ENCODE data around the gene TGM3.

TGM3 gene

DNA sequence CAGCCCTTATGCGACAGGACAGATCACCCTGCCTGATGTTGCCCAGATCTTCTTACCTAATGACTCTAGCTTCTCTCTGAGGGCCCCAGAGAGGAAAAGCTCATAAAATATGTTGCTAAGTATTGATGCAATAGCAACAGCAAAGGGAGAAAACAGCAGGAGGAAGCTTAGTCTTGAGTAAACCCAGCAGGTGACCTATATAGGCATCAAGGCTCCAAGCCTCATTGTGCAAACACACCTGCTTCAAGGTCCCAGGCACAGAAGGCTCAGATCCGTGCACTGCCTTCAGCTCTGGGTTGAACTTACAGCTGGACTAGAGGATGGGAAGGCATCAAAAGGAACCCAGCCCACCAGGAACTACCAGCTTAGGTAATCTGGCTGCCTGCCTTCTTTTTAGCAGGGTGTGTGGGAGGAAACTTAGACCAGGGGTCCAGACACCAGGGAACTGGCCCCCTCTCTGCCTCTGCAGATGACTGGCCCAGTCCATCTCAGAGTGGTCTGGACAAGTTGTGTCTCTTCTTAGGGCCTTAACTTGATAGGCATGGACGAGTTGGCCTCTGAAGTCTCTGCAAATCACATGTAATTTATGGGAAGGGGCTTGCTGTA, 34.4 kb downstream of the TGM3 start:
- CTCF ChIA-PET = interaction anchor here (0.9 kb wide), 1 partner anchor 122 kb away, joined by 4 read pairs; no protein-coding TSS in a partner anchor
- no peak for DNase-seq
- Mint-ChIP-seq H3K27ac (no peak overlapping the region), H3K27me3 (peaks cover 16% of the 10 kb centered on the region), H3K4me3 (no peak overlapping the region), H3K4me1 (no peaks in the 10 kb centered on the region), H3K36me3 (no peaks in the 10 kb centered on the region), H3K9me3 (no peaks in the 10 kb centered on the region)

DNA sequence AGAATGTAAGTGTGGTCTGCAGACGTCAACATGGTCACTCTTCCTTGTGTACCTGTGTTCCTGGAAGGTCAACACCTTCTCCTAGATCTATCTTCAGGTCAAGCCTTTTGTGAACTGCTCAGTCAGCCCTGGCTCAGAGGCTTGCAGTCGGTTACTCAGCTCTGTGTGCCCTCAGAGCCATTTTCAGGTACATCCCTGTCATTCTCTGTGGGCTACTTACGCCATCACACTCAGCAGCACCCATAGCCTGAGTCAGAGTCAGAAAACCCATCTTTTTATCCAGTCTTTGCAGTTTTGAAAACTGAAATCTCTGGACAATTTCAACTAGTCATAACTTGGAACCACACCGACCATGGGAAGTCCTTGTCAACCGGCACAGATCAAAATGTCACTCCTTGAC, 35.3 kb downstream of the TGM3 start:
- CTCF ChIA-PET = interaction anchor here (0.6 kb wide), 1 partner anchor 191 kb away, joined by 3 read pairs; no protein-coding TSS in a partner anchor
- Mint-ChIP-seq H3K4me1 (no peaks in the 10 kb centered on the region), H3K9me3 (no peaks in the 10 kb centered on the region), H3K4me3 (no peak overlapping the region), H3K27ac (no peak overlapping the region), H3K27me3 (peaks cover 15% of the 10 kb centered on the region), H3K36me3 (no peaks in the 10 kb centered on the region)
- no peak for DNase-seq

DNA sequence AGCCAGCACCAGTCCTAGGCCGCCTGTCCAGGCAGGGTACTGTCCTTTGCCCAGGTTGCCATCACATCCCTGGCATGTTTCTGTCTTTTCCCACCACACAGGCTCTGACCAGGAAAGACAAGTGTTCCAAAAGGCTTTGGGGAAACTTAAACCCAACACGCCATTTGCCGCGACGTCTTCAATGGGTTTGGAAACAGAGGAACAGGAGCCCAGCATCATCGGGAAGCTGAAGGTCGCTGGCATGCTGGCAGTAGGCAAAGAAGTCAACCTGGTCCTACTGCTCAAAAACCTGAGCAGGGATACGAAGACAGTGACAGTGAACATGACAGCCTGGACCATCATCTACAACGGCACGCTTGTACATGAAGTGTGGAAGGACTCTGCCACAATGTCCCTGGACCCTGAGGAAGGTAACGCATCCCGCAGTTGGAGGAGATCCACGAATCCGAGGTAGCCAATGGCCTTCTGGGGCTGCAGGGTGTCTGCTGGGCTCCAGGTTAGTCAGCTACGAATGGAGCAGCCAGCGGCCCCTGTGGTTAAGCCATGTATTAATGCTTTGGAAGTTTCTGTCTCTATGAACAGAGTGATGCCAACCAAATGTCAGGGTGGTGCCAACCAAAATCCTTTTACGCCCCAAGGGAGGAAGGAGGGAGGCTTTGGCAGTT, 36.2 kb downstream of the TGM3 start:
- Mint-ChIP-seq H3K9me3 (no peaks in the 10 kb centered on the region), H3K36me3 (no peaks in the 10 kb centered on the region), H3K4me1 (no peaks in the 10 kb centered on the region), H3K4me3 (no peak overlapping the region), H3K27ac (no peak overlapping the region), H3K27me3 (peaks cover 11% of the 10 kb centered on the region)
- CTCF ChIA-PET = no interaction called here
- DNase-seq = no peak

DNA sequence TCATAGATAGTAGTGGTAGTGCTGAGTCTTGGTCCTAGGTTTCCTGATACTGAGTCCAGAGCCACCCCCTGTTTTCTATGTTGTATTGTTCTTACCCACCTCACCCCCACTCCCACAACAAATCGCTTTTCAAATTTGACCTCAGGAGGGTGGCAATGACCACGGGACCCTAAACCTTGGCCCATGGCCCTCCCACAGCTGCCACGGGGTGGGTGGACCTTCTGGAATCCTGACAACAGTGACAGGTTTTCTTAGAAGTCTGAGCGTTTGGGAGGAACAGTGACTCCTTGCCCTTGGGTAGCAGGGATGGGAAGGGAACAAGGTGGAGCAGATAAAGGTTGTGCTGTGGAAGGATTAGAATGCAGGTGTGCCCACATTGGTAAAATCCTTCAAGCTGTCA, 36.9 kb downstream of the TGM3 start:
- Mint-ChIP-seq H3K4me3 (no peak overlapping the region), H3K9me3 (no peaks in the 10 kb centered on the region), H3K4me1 (no peaks in the 10 kb centered on the region), H3K27me3 (peaks cover 11% of the 10 kb centered on the region), H3K27ac (no peak overlapping the region), H3K36me3 (no peaks in the 10 kb centered on the region)
- CTCF ChIA-PET = no interaction called here
- DNase-seq = no peak

DNA sequence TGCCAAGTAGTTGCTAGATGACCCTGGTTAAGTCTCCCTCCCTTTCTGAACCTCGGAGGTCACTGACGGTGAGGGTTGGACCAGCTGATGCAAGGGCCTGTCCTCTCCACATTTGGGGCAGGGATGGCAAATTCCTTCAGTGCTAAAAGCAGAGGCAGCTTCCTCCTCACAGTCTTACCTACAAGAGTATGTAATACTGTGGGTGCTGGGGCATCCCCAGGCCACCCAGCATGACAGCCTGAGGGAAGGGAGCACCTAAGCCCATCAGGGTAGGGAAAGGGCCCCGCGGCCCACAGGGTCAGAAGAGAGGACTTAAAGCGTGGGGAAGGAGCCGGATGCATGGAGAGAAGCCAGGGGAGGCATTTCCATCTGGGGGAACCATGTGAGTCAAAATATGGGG, 38.0 kb downstream of the TGM3 start:
- CTCF ChIA-PET = no interaction called here
- H3K27me3 Mint-ChIP-seq = peaks cover 13% of the 10 kb centered on the region
- H3K27ac Mint-ChIP-seq = no peak overlapping the region
- no peaks in the 10 kb centered on the region for H3K36me3 Mint-ChIP-seq
- no peak for DNase-seq
- H3K9me3 Mint-ChIP-seq = no peaks in the 10 kb centered on the region
- H3K4me1 Mint-ChIP-seq = no peaks in the 10 kb centered on the region
- H3K4me3 Mint-ChIP-seq = no peak overlapping the region

DNA sequence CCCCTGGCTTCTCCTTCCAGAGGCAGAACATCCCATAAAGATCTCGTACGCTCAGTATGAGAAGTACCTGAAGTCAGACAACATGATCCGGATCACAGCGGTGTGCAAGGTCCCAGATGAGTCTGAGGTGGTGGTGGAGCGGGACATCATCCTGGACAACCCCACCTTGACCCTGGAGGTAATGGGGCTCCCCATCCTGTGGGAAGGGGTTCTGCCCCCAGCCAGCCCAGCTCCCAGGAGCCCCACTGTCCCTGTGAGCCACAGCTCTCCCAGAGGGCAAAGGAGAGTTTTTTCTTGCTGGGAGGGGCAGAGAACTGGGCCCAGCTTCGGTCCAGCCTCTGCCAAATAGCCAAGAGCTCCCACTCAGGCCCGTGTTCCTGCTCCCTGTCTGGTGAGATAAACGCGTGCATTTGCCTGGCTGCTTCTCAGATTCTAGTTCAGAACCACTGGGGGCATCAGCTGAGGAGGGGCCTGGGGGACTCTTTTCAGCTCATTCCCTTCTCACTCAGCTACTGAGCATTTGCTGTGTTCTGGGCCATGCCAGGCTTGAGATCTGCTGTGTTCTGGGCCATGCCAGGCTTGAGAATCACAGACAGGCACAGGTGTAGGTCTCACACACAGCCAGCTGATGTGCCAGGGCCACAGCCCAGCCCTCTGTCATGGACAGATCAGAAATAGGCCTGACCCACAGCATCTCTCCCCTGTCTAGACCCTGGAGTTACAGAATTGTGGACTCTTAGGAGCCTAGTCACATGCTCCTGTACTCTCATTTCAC, 39.5 kb downstream of the TGM3 start:
- CTCF ChIA-PET = no interaction called here
- H3K4me3 Mint-ChIP-seq = no peak overlapping the region
- H3K9me3 Mint-ChIP-seq = no peaks in the 10 kb centered on the region
- DNase-seq = no peak
- peaks cover 23% of the 10 kb centered on the region for H3K27me3 Mint-ChIP-seq
- no peaks in the 10 kb centered on the region for H3K4me1 Mint-ChIP-seq
- H3K36me3 Mint-ChIP-seq = no peaks in the 10 kb centered on the region
- H3K27ac Mint-ChIP-seq = no peak overlapping the region

DNA sequence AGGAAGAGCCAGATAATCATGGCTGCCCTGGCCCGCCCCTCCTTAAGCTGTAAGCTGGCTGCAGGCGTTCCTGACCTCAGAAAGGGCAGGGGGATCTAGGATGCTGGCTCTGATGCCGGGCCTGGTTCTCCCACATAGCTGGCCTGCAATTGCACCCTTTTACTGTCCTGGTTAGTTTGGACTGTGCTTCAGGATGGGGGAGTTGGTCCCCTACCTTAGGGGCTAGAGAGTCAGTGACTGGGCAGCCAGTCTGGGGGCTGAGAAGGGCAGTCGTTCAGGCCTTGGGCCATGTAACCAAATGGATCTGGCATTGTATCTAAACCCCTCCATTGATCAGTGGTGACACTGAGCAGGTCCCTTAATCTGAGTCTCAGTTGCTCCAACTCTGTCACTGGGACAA, 40.7 kb downstream of the TGM3 start:
- no peak for DNase-seq
- CTCF ChIA-PET = no interaction called here
- Mint-ChIP-seq H3K4me1 (no peaks in the 10 kb centered on the region), H3K36me3 (no peaks in the 10 kb centered on the region), H3K27me3 (peaks cover 29% of the 10 kb centered on the region), H3K9me3 (no peaks in the 10 kb centered on the region), H3K4me3 (no peak overlapping the region), H3K27ac (no peak overlapping the region)

DNA sequence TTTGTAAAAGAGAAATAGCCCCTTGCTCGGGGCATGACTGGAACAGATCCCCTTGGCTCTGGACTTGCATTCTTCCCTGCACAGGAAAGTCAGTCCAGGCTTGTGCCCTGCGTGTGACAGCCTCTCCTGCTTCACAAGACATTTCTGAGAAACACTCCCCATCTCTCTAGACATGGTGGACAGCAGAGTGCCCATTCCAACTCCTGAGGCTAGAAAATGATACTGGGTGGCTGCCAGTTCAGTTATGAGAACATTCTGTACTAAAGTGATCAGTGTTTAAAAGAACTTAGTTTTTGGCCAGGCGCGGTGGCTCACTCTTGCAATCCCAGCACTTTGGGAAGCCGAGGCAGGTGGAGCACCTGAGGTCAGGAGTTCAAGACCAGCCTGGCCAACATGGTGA, 41.3 kb downstream of the TGM3 start:
- no peak for DNase-seq
- Mint-ChIP-seq H3K4me3 (no peak overlapping the region), H3K36me3 (no peaks in the 10 kb centered on the region), H3K4me1 (no peaks in the 10 kb centered on the region), H3K27ac (no peak overlapping the region), H3K27me3 (peaks cover 32% of the 10 kb centered on the region), H3K9me3 (no peaks in the 10 kb centered on the region)
- CTCF ChIA-PET = no interaction called here

DNA sequence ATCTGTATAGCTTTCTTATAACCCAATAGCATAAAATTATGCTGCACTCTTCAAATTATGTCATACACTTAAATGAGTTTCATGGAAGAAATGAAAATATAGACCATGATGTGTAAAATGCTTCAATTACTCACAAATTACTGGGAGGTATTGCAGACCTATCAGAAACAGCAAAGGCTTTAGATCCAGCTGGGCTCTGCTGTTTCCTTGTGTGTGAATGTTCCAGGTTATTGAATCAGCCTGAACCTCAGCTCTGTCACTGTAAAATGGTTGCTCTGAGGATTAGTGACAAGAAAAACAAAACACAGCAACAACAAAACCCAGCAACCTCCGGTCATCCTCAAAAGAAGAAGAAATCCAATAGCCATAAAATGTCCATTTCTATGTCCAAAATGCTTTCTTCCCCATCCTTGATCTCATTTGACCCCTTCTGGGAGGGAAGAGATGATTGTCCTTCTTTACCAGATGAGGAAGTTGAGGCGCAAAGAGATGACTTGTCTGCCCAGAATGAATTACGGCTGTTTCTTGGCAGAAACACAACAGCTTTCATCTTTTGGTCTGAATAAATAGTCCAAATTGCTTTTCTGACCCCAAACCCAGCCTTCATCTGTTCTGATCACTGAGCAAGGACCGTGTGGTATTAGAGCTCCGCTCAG, 42.7 kb downstream of the TGM3 start:
- H3K4me3 Mint-ChIP-seq = no peak overlapping the region
- H3K9me3 Mint-ChIP-seq = no peaks in the 10 kb centered on the region
- no peak for DNase-seq
- CTCF ChIA-PET = no interaction called here
- peaks cover 30% of the 10 kb centered on the region for H3K27me3 Mint-ChIP-seq
- no peaks in the 10 kb centered on the region for H3K36me3 Mint-ChIP-seq
- no peaks in the 10 kb centered on the region for H3K4me1 Mint-ChIP-seq
- H3K27ac Mint-ChIP-seq = no peak overlapping the region

DNA sequence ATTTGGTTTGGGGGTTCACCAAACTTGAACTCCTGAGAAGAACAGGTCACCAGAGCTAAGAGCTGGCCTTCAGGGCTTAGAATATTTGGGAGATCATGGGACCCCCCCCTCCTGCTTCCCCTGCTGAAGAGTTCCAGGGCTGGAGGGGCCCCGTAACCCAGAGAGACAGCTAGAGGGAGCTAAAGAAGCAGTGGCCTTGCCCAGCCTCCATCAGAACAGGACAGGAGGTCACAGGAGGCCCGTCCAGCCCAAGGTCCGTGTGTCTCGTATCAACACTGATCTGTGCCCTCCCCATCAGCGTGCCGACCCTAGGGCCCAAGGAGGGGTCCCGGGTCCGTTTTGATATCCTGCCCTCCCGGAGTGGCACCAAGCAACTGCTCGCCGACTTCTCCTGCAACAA, 44.3 kb downstream of the TGM3 start:
- H3K9me3 Mint-ChIP-seq = no peaks in the 10 kb centered on the region
- H3K4me1 Mint-ChIP-seq = no peaks in the 10 kb centered on the region
- H3K27me3 Mint-ChIP-seq = peaks cover 25% of the 10 kb centered on the region
- H3K27ac Mint-ChIP-seq = no peak overlapping the region
- CTCF ChIA-PET = no interaction called here
- no peak overlapping the region for H3K4me3 Mint-ChIP-seq
- no peaks in the 10 kb centered on the region for H3K36me3 Mint-ChIP-seq
- DNase-seq = no peak

DNA sequence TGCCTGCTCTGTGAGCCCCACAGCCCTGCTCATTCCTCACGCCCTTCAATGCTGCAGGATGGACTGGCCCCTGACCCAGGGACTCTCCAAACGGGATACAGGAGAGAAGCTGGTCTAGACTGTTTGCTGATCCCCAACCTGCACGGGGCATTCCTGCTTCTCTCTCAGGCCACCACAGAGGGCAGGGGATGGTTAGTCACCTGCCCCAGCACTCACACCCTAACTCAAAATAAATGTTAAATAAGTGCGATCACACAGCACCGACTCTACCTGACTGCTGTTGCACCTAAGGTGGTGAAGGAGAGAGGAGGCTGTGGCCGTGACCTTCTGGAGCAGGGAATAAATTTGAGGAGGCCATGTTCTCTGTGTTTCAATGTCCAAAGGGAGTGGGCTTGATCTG, 45.0 kb downstream of the TGM3 start:
- Mint-ChIP-seq H3K4me3 (no peak overlapping the region), H3K27me3 (peaks cover 25% of the 10 kb centered on the region), H3K9me3 (no peaks in the 10 kb centered on the region), H3K36me3 (no peaks in the 10 kb centered on the region), H3K4me1 (no peaks in the 10 kb centered on the region), H3K27ac (no peak overlapping the region)
- DNase-seq = no peak
- CTCF ChIA-PET = no interaction called here

DNA sequence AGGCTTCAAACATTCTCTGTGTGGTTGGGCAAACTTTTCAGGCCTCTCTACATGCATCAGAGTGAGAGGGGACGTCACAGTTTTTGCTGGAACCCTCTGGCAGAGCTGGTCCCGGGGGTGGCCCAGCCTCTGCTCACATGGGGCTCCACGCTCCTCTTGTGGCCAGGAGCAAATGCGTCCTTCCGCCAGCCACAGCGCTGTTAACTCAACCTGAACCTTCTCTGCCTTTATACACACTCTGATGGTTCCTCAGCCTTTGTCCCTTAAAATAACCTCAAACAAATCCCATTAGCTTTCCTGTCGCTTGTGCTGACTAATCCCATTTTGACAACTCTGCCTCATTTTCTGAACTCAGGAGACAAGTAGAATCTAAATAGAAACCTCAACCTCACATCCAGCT, 45.5 kb downstream of the TGM3 start:
- CTCF ChIA-PET = interaction anchor here (0.6 to 0.7 kb wide), 2 partner anchors 906 to 1401 kb away, joined by 3 to 5 read pairs; no protein-coding TSS in a partner anchor
- Mint-ChIP-seq H3K4me1 (no peaks in the 10 kb centered on the region), H3K27ac (no peak overlapping the region)

DNA sequence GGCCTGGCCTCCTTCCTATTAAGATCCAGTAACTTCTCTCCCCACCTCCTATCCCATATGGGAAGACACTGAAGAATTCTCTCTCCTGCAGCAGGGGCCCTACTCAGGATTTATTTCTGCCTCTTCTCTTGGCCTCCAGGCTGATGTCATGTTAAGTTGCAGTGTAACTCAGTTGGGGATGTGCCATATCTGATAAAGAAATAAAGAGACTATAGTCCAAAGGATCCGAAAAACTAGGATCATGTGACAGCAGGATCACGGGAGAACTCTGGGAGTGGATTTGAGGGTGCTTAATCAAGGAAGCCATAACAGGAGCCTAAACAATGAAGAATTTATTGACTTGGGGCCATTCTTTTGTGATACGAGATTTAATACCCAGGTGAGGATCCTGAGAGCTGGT, 46.4 kb downstream of the TGM3 start:
- DNase-seq = no peak
- Mint-ChIP-seq H3K4me3 (no peak overlapping the region), H3K4me1 (no peaks in the 10 kb centered on the region), H3K27ac (no peak overlapping the region), H3K36me3 (no peaks in the 10 kb centered on the region), H3K27me3 (peaks cover 29% of the 10 kb centered on the region), H3K9me3 (no peaks in the 10 kb centered on the region)
- CTCF ChIA-PET = no interaction called here

More for the DNA sequence above, 45.5 kb downstream of the TGM3 start:
- no peak for DNase-seq
- Mint-ChIP-seq H3K27me3 (peaks cover 27% of the 10 kb centered on the region), H3K36me3 (no peaks in the 10 kb centered on the region), H3K9me3 (no peaks in the 10 kb centered on the region), H3K4me3 (no peak overlapping the region)

DNA sequence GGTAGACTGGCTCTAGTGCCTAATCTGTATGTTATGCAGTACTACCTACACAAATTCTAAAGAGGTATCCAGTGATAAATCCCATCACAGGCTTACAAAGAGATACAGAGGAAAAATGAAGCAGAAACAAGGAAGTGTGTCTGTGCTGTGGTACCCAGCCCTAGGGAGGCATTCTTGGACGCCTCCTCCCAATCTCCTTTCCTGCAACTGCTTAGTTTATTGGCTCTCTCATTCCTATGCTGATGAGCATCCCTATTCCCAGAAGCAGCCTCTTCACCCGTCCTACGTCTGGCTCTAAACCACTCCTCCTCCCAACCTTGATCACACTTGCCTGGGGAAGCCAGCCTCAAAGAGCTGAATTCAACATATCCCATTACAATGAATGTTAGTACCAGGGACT, 50.4 kb downstream of the TGM3 start:
- CTCF ChIA-PET = interaction anchor here (0.9 kb wide), 2 partner anchors 106 to 139 kb away, joined by 3 read pairs; no protein-coding TSS in a partner anchor
- Mint-ChIP-seq H3K9me3 (peaks cover 3% of the 10 kb centered on the region), H3K36me3 (no peaks in the 10 kb centered on the region), H3K4me3 (no peak overlapping the region), H3K27ac (no peak overlapping the region), H3K4me1 (no peaks in the 10 kb centered on the region), H3K27me3 (peaks cover 28% of the 10 kb centered on the region)
- DNase-seq = no peak

Measured in activated naive CD4-positive, alpha-beta T cell treated with anti-CD3 and anti-CD28 coated beads, Interleukin-2, amount 10 ng/mL, durations not matched to agents 7 days and 5 days (primary cell).